GM19463 (cell line): ENCODE measurements around the gene OPHN1.

ENCODE experiments used
- ATAC-seq: cut with Tn5 transposase; IDR thresholded peaks from one replicate; pipeline ENCODE4 v1.9.1; 2021; ENCODE audit warnings: mild to moderate bottlenecking, moderate library complexity; ENCODE audit not compliant: unreplicated experiment

The OPHN1 gene

DNA sequence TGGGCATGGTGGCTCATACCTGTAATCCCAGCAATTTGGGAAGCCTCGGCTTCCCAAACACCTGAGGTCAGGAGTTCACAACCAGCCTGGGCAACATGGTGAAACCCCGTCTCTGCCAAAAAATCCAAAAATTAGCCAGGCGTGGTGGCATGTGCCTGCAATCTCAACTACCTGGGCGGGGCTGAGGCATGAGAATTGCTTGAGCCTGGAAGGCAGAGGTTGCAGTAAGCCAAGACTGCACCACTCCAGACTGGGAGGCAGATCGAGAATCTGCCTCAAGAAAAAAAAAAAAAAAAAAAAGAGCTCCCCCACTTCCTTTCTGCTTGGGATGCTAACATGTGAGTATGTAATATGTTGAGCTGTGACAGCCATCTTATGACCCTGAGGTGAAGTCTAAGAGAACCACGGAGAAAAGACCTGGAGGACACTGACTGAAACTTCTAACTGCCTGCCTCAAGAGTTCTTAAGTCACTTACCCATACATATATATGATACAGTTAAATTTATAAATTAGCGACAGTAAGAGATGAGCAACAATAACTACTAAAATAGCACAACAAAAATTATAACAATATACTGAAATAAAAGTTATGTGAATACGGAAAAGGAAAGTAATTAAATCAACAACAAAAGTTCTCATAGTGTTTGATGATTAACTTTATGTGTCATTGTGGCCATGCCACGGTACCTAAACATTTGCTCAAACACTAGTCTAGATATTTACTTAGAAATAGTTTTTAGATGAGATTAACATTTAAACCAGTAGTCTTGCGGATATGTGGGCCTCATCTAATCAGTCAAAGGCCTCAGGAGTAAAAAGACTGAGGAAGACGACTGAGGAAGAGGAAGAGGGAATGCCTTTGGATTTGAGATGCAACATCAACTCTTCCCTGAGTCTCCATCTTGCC, 178.3 kb downstream of the OPHN1 start:
- no peak for ATAC-seq

DNA sequence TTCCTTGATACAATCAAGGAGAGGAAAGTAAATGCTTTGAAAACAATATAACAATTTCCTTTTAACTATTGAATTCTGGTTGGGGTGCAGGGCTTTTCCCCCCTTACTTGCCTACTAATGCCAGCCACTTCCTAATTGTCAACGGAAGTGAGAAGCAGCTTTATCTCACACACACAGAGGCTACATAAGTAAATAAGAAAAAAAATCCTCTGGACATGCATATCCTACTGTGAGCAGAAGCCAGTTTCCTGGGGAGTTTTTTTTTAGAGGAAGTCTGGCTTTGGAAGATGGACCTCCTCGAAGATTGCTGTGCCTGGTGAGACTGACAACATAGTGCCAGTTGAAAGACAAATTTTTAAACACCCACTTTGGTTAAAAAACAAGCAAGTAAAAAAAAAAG, 180.6 kb downstream of the OPHN1 start:
- ATAC-seq = no peak

DNA sequence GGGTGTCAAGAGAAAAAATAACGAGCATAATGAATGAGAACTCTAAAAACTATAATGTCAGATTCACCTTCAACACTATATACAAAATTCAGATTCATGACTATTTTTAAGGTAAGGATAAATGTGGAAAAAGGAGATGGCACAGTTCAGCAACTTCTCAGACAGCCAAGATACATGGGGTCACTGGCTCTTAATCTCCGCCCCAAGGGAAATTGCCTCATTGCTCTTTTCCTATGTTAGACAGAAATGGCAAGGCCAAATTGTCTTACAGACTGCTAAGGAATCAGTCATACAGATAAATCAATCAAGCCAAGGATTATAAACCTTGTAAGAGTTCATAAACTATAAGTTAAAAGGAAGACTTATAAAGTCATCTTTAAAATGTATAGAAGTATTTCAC, 183.4 kb downstream of the OPHN1 start:
- no peak for ATAC-seq

DNA sequence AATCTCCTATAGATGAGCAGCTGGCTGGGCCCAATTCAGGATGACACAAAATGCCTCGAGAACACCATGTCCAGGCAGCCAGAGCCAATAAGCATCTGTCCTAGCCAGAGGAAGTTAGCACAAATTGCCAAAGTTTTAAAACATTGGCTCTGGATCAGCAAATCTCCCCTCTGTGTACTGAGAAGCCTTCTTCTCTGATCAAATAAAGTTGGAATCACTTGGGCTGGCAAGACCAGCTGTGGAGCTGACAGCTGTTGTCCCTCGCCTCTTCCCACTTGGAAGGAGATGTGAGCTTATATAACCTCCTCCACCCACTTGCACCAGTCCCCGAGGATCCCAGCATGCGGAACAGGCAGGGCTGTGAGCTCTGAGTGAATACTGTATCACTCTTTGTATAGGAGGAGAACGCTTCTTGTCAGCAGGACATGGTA, 183.9 kb downstream of the OPHN1 start:
- ATAC-seq = no peak

DNA sequence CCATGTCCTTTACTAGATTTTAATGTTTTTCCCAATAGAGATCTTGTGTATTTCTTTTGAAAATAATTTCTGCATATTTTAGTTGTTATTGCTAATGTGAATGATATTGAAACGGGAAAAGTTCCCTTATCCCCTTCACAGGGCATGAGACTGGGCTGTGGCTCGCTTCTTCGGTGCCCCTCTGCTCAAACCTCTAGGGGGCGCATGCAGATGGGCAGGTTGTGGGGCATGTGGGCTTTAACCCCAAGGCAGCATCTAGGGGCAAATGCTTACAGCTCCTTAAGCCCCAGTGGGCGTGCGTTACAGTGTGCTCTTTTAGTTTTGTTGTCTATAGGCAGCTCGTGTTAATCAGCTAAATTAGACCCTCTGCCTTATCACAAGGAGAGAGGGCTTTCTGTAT, 194.7 kb downstream of the OPHN1 start:
- no peak for ATAC-seq

DNA sequence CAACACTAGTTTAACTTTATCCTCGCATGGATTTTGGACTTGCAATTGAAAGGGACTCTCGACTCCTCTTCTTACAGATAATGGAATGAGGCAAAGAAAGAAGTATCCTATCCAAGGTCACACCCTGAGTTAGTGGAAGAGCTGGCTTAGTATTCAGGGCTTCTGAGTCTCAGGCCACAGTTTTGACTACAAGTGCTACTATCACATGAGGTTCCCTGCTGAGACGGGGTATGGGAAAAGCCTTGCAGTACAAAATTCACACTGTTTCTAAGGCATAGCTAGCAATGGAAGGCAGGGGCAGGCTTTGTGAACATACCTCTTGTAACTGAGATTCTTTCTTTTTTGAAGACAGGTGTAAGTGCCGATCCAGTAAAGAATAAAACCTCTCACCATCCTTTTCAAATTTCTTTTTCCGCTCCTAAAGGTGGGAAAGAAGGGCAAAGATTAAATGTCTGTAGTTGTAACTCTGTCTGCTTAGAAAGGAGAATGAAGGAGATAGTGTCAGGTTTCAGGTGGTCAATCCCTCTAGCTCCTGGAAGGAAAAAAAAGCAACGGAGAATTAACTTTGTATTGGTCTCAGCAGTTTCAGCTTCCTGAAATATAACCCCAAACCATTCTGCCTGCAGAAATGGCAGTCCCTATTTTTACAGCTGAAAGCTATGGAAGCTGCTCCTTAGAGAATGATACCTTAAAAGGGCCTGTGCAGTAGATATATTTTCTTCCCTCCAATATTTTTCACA, 199.0 kb downstream of the OPHN1 start:
- no peak for ATAC-seq

DNA sequence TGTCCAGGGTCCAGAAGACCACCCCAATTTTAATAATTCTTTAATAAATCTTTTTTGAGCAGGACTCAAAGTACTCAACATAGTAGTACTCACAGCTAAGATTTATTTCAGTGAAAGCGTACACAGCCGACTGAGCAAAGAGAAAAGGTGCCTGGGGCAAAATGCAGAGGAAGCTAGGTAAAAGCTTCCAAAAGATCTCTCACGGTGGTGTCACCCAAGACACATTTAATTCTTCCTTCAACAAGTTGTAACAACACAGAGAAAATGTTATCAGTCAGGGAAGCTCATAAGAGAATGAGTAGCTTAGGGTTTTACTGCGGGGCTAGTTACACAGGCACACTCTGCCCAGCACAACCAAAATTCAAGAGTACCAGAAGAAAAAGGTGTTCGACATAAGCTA, 201.1 kb downstream of the OPHN1 start:
- ATAC-seq = no peak

DNA sequence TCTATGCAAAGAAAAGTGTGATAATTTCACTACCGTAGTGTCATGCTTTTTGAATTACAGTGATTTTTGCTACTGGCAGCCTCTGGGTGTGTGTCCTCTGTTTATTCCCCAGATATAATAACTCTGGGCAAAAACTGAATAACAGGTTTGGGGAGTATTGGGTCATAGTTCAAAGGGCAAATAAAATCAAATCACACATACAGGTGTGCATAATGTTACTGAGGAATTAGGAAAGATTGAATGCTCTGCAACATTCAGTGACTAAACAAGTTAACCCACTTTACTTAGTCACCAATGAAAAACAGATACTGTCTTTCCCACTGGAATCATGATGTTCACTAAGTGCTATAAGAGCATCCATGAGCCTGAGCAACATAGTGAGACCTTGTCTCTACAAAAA, 224.3 kb downstream of the OPHN1 start:
- no peak for ATAC-seq

DNA sequence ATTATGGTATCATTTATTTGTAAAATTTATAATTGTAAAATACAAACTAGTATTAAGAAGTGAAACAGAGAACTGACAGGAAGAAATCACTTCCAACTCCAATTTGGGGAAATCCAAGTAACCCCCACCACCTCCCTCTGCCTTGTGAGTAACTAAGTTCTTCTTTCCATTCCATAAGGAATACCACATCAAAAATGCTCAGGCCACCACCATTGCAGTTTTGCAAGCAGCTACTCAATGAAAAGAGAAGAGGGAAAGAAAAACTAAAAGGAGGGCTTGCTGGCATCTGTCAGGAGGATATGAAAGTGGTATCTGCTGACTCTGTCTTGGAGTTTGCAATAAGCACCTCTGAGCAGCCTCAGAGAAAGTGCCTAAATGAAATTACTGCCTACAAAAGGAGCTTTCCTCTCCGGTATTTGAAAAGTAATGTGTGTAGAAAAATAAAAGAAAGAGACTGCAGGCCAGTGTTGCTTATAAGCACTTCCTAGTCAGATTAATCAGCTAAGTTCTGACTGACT, 228.7 kb downstream of the OPHN1 start:
- no peak for ATAC-seq

DNA sequence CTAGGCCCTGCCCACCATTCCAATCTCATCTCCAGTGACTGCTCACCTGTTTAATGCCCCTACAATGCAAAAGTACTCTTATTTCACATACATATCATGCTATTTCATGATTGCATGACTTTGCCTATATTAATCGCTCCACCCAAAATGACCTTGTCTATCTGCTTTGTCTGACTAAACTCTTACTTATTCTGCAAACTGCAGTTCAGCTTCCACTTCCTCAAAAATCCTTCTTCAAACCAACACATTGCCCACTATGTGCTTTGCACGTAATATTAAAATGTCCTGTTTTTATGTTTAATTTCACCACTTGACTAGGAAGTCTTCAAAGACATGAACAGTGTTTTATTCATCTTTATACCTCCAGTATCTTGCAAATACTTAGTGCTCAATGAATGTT, 229.6 kb downstream of the OPHN1 start:
- no peak for ATAC-seq

DNA sequence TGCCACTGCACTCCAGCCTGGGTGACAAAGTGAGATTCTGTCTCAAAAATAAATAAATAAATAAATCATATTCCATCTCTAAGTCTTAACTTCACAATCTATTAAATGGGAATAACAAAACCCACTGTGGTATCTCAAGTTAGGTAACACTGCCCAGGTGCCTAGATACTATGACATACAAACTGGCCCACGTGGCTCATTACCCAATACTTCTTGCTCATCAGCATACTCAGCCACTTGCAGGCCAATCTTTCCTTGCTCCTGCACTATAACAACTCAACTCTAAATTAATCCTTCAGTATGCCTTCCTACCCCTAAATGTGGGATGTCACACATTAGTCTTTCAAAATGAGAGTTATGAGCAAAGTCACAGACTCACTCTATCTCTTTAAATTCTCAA, 230.1 kb downstream of the OPHN1 start:
- no peak for ATAC-seq

DNA sequence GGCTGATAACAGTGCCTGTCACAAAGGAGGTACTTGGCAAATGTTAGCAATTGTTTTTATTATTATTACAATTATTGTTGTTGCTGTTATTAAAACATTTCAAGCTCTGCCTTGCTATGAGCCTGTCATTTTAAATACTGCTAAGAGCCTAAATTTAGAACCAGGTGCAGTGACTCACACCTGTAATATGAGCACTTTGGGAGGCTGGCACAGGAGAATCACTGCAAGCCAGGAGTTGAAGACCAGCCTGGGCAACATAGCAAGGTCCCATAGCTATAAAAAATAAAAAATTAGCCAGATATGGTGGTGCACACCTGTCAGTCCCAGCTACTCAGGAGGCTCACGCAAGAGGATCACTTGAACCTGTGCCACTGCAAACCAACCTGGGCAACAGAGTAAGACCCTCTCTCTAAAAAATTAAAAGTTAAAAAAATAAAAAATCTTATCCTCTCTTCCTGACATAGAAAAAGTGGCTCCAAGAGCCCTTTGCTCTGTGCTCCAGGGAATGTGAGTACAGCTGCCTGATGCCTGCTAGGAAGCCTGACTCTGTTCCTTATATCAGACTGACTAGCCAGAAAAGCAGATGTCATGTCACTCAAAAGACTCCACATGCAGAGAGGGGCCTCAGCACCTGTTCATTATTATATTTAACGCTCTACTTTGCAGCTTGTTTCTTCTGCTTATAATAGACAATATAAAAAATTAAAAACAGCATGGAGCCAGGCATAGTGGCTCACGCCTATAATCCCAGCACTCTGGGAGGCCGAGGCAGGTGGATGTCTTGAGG, 234.0 kb downstream of the OPHN1 start:
- ATAC-seq = no peak

DNA sequence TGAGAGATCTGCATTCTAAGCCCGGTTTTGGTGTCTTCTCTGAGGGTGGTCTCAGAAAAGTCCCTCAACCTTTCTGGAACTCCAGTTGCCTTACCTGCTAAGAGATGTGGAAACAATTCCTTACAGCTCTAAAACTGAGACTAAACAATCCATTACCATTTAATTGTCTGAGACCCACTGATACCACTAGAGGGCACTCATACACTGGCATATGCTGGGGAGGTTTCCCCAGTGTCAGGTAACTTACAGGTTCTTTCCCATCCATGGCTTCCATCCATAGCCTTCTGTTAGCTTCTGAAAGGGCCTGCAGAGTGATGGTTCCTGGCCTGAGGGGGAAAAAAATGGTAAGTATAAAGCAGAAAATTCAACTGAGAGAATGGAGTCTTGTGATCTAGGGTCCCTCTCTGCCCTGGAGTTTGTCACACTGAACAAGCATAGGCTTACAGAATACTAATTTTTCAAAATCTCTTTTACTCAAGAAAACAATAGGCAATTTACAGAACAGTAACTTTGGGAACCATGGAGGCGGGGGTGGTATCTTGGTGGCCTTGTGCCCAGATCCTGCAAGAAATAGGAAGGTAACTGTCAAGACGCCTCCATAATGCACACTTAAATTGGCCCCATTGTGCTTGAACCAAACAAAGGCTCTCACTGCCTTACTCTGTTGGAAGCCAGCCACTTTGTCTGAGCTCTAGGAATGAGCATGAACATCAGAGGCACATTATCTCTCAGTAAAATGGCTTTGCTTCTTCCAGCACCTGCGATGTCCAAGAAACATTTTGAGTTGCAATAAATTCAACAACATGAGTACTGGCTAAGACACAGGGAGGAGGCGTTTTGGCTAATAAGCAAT, 236.1 kb downstream of the OPHN1 start:
- peak; percentile 80 for ATAC-seq

DNA sequence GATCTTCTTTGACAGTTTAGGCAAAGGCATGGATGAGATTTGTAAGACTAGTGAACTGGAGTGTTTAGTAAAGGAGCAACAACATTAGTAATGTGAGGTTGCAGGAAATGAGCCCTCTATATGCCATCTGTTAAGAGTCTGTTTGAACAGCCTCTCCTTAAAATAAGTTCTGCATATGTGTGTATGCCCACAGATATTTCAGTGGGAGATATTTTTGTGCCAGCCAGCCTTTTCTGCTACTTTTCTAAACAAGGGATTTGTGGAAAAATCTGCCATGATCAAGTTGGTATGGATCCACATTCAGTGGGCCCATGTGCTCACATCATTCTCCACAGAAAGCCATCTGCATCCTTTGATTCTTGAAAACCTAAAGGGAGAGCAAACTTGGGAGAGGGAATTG, 237.7 kb downstream of the OPHN1 start:
- no peak for ATAC-seq

DNA sequence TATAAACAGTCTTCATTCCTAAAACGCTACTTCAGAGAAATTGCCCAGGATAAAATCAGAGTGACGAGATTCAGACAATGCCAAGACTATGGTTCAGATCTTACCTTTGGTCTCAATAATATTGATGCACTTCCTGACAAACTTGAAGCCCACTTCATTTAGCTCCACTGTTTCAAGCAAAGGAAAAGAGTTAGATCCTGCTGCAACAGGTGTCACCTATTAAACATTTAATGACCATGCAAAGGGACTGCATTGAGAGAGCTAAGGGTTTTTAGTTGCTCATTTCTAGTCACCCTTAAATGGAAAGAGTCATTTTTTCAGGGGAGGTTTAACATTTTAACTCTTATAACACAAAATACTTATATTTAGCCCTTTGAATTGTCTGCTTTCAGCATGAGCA, 239.5 kb downstream of the OPHN1 start:
- ATAC-seq = no peak

DNA sequence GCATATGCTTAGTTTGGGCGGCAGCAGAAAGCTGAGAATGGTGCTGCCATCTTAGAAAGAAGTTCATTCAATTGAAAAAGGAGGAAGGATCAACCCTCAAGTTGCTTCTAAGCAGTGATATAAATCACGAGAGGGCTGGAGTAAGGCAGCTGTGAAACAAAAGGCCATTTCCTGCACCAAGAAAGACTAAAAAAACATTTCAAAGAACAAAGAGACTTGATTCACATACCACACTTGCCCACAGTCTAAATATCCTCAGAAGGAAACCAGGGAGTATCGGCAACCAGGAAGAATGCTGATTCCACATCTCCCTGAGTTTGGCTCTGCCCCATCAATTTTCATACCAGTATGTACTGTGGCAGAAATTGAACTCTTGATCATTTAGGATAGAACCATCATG, 240.1 kb downstream of the OPHN1 start:
- ATAC-seq = no peak

DNA sequence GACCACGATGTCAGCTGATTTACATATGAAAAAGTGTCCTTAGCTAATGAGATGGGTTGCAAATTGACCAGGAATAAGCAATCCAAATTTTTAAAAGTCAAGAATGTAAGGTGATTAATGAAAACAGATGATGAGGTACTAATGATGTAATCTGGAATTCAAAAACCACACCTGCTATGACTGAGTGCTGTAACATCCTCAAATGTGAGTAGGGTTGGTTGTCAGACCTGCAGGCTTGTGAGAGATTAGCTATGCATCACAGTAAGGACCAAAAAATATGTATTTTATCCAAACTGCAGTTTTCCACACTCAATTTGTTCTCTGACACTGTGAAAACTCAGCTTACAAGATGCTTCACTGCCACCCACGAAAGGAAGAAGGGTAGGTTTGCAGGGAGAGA, 242.5 kb downstream of the OPHN1 start:
- ATAC-seq = no peak

DNA sequence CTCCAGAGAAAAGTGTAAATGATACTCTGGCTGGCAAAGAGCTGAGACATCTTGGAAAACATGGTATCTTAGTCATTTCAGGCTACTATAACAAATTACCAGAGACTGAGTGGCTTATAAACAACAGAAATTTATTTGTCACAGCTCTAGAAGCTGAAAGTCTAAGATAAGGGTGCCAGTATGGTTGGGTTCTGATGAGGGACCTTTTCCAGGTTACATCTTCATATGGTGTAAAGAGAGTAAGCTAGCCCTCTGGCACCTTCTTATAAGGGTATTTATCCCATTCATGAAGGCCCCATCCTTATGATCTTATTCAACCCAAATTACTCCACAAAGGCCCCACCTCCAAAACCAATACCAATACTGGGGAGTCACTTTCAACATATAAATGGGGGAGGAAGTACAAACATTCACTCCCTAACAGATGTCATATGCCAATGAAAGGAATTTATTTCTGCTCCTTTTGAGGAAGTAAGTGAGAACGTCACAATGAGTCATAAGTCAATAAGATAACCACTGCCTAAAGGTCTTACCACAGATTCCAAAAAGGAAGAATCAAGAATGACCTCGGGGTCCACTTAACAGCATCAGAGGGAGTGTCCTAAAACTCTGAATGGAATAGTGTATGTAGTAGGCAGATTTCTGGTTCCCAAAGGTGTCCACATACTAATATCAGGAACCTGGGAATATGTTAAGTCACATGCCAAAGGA, 246.6 kb downstream of the OPHN1 start:
- ATAC-seq = no peak

DNA sequence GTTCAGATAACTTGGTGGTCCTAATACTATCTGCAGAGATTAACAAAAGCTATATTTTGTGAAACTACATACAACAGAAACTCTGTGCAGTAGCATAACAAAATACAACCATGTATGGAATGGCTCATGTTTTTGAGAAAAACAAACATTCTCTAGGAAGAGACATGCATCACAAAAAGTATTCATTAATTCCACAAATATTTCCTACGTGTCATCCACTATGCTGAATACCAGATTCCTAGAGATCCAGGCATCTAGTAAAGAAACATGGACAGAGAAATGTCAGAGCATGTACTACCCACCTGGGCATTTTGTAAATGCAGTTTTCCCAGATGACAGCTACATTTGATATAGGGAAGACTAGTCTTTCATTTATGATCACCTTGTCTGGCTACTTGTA, 248.1 kb downstream of the OPHN1 start:
- ATAC-seq = no peak
